Fibroblast of lung (primary cell): Measurements from ENCODE around the gene PDLIM4. TPM values are rescaled to one million over a fixed set of nuclear protein-coding genes. Genes with fewer than 3 reads are reported as not detected.

Experiments used
- DNase-seq, 2 donors: peaks; one replicate each; pipeline versions ENCODE4 v3.0.0 to v3.0.0-alpha.2; 2010; ENCODE audit warnings: low read depth in 2 of 2
- H2AFZ ChIP-seq: 2 replicates; pipeline ENCODE4 v1.5.1; 2012; ENCODE audit warnings: low read length, control low read depth, inconsistent platforms
- H3K27ac ChIP-seq: 2 replicates; pipeline ENCODE4 v1.5.1; 2011; ENCODE audit warnings: low read length, control low read depth; ENCODE audit not compliant: insufficient read depth
- H3K27me3 ChIP-seq: 2 replicates; pipeline ENCODE4 v1.5.1; 2011; ENCODE audit warnings: mild to moderate bottlenecking, low read length; ENCODE audit not compliant: control insufficient read depth, insufficient read depth
- H3K36me3 ChIP-seq: 2 replicates; pipeline ENCODE4 v1.5.1; 2011; ENCODE audit warnings: low read length; ENCODE audit not compliant: control insufficient read depth, insufficient read depth
- H3K4me1 ChIP-seq: 2 replicates; pipeline ENCODE4 v1.5.1; 2011; ENCODE audit warnings: low read length; ENCODE audit not compliant: control insufficient read depth, insufficient read depth; ENCODE audit errors: extremely low read depth
- H3K4me2 ChIP-seq: 2 replicates; pipeline ENCODE4 v1.5.1; 2011; ENCODE audit warnings: low read length, control low read depth; ENCODE audit not compliant: insufficient read depth; ENCODE audit errors: extremely low read depth
- H3K4me3 ChIP-seq, 4 experiments: fragments of 200-600 bp in 1 of 4; sonication (generic) in 1 of 4; replicated peaks in 1 of 4; 2 replicates each; pipeline ENCODE4 v1.5.1; 2011 to 2016; ENCODE audit warnings: low read length in 4 of 4, low read depth in 3 of 4, mild to moderate bottlenecking in 3 of 4, control low read depth in 2 of 4, inconsistent platforms in 1 of 4, mixed read lengths in 1 of 4; ENCODE audit not compliant: insufficient read depth in 1 of 4; ENCODE audit errors: control extremely low read depth in 1 of 4
- H3K79me2 ChIP-seq: 2 replicates; pipeline ENCODE4 v1.5.1; 2012; ENCODE audit warnings: mild to moderate bottlenecking, low read length, inconsistent platforms; ENCODE audit not compliant: control insufficient read depth, insufficient read depth
- H3K9ac ChIP-seq: 2 replicates; pipeline ENCODE4 v1.5.1; 2011; ENCODE audit warnings: mild to moderate bottlenecking, low read length, control low read depth; ENCODE audit not compliant: insufficient read depth
- H3K9me3 ChIP-seq: 2 replicates; pipeline ENCODE4 v1.5.1; 2012; ENCODE audit warnings: low read depth, low read length; ENCODE audit not compliant: control insufficient read depth, insufficient read depth
- H4K20me1 ChIP-seq: 2 replicates; pipeline ENCODE4 v1.5.1; 2011; ENCODE audit warnings: low read length; ENCODE audit not compliant: control insufficient read depth, insufficient read depth; ENCODE audit errors: extremely low read depth
- EZH2 ChIP-seq: IDR thresholded peaks from 2 replicates; pipeline ENCODE4 v1.5.1; 2012; ENCODE audit warnings: low read length, control low read depth, mild to moderate bottlenecking; ENCODE audit errors: missing control alignments
- polyA plus RNA-seq, 2 donors: library from polyadenylated mRNA; depleted of rRNA in 1 of 2; stranded (reverse) in 1 of 2; unstranded in 1 of 2; fragments of >200 nt; gene quantifications; 2 replicates each; pipeline ENCODE4 v1.2.1, GENCODE V29; 2011 to 2012; ENCODE audit warnings: missing spikeins in 1 of 2
- total RNA-seq: library from RNA; depleted of rRNA; stranded (reverse); fragments of >200 nt; gene quantifications from 2 replicates; pipeline ENCODE4 v1.2.1, GENCODE V29; 2014
- TF ChIP-seq, protein P1 (sequence below), 2 donors: IDR thresholded peaks in 1 of 2; conservative IDR thresholded peaks in 1 of 2; 1 replicate in 1 of 2; 2 replicates in 1 of 2; pipeline ENCODE4 v1.5.1; 2011 to 2012; ENCODE audit warnings: low read length in 2 of 2, control low read depth in 1 of 2, inconsistent platforms in 1 of 2, low read depth in 1 of 2, mild to moderate bottlenecking in 1 of 2

The PDLIM4 gene
- total and polyA plus RNA-seq, 2 donors (not counting 1 experiment from before 2014, with no cell fraction given), result 10.7 to 67.2 TPM

DNA sequence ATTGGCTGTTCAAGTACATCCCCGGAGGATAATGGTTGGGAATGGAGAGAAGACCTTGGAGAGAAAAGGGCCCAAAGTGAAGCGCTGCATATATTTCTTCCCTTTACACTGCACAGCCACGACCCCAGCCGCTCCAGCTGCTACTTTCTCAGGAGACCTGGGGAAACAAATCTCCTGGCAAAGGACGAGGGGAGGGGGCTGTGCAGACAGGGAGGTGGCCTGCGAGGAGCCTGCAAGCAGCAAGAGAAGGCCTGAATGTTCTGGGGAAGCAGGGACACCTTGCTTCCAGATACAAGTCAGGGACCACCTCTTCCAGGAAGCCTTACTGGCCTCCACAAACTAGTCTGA is 739 bp upstream of the PDLIM4 start:
- H3K79me2 ChIP-seq, result peaks cover 9% of the 10 kb centered on the region
- H3K9ac ChIP-seq, result no peak overlapping the region
- TF ChIP-seq EZH2, result no peak
- TF ChIP-seq, protein P1, sequence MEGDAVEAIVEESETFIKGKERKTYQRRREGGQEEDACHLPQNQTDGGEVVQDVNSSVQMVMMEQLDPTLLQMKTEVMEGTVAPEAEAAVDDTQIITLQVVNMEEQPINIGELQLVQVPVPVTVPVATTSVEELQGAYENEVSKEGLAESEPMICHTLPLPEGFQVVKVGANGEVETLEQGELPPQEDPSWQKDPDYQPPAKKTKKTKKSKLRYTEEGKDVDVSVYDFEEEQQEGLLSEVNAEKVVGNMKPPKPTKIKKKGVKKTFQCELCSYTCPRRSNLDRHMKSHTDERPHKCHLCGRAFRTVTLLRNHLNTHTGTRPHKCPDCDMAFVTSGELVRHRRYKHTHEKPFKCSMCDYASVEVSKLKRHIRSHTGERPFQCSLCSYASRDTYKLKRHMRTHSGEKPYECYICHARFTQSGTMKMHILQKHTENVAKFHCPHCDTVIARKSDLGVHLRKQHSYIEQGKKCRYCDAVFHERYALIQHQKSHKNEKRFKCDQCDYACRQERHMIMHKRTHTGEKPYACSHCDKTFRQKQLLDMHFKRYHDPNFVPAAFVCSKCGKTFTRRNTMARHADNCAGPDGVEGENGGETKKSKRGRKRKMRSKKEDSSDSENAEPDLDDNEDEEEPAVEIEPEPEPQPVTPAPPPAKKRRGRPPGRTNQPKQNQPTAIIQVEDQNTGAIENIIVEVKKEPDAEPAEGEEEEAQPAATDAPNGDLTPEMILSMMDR (conservative IDR thresholded peaks at IDR 0.05 in 1 of 2, IDR thresholded peaks at IDR 0.05 in 1 of 2; ENCODE audit: low read depth in 1 of 2, low read length in 2 of 2), result no peak
- H4K20me1 ChIP-seq, result no peaks in the 10 kb centered on the region
- H3K4me3 ChIP-seq, result peak overlapping the region in 1 of 4 experiments; percentile 80
- no peak for DNase-seq
- H3K36me3 ChIP-seq, result no peaks in the 10 kb centered on the region
- H3K9me3 ChIP-seq, result no peaks in the 10 kb centered on the region
- no peak overlapping the region for H2AFZ ChIP-seq
- H3K27ac ChIP-seq, result no peak overlapping the region
- no peak overlapping the region for H3K4me2 ChIP-seq
- no peaks in the 10 kb centered on the region for H3K27me3 ChIP-seq
- peaks cover 27% of the 10 kb centered on the region for H3K4me1 ChIP-seq

DNA sequence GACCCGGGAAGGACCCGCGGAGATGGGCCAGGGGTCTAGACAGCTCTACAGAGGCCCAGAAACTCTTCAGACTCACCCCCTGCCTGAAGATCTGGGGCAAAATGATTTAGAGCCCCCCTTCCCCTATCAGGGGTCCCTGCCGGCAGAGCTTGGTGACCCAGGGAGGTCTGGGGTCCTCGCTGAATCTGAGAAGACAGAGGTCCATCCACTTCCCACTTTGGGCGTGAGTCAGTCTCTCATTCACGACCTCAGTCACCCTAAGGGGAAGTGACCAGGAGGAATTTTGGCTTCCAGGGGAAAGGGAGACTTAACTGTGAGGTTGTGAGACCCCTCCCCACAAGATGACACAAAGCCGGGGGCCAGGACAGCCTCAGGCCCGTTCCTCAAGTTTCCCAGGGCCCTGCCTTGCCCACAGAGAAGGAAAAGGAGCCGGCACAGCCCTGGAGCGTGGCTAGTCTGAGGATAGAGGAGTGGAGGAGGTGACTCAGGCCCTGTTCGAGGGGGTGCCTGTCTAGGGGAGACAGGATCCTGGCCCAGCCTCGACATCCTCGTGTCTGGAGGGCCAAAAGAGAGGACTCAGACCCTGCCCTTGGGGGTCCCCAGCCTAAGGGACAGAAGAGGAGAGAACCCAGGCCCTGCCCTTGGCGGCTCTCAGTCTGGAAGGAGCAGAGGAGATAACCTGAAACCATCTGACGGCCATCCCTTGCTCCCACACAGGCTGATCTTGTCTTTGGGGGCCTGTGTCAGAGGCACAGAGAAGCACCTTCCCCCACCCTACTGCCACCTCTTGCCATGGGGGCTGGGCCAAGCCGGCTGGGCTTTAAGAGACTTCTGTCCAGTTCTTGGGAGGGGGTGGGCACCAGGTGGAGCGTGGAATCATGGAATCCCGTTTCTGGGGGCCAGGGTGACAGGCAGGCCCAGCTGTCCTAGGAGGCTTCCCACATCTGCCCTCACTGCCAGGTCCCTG is 889 bp downstream of the PDLIM4 start:
- peak overlapping the region; percentile 99 for H3K27ac ChIP-seq
- H4K20me1 ChIP-seq, result no peaks in the 10 kb centered on the region
- no peaks in the 10 kb centered on the region for H3K36me3 ChIP-seq
- no peaks in the 10 kb centered on the region for H3K9me3 ChIP-seq
- TF ChIP-seq EZH2, result no peak
- TF ChIP-seq, protein P1 (conservative IDR thresholded peaks at IDR 0.05 in 1 of 2, IDR thresholded peaks at IDR 0.05 in 1 of 2; ENCODE audit: low read depth in 1 of 2, low read length in 2 of 2), result no peak
- peak overlapping the region; percentile 91 for H3K4me2 ChIP-seq
- H3K9ac ChIP-seq, result peak overlapping the region; percentile 75
- H3K79me2 ChIP-seq, result peaks cover 12% of the 10 kb centered on the region
- peaks cover 32% of the 10 kb centered on the region for H3K4me1 ChIP-seq
- no peak overlapping the region for H2AFZ ChIP-seq
- H3K27me3 ChIP-seq, result no peaks in the 10 kb centered on the region
- H3K4me3 ChIP-seq, result peak overlapping the region; percentile 62 to 80 (median 73)
- peak; percentile 55 to 68 for DNase-seq

DNA sequence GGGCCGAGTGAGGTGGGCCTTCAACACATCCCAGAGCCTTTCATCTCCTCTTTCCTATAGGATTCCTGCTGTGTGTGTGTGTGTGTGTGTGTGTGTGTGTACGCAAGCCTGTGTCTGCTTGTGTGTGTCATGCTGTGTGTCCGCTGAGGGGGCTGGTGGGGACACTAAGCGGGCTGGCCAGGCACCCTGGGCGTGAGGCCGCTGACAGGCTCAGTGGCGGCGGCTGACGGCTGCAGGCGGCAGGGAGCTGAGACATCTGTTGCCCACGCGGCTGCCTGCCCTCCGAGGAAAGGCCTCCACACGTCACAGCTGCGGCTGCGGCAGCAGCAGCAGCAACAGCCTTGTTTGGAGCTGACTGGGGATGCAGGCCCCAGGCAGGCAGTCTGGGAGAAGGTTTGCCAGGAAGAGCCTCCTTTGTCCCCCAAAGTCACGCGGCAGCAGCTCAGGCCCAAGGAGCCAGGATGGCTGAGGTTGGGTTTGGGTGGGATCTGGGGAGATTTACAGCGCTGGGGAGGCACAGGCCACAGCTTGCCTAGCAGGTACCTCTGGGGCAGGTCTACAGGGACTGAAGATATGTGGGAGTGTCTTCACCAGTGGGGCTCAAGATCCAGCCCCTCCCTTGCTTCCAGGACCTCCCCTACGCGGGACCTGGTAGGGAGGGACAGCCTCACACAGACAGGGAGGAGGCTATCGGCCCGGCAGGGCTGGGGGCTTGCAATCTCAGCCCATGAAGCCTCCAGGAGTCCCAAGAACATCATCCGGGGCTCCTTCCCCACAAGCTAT is 1.8 kb downstream of the PDLIM4 start:
- no peaks in the 10 kb centered on the region for H3K27me3 ChIP-seq
- H3K36me3 ChIP-seq, result no peaks in the 10 kb centered on the region
- peak overlapping the region; percentile 91 for H3K4me2 ChIP-seq
- peak; percentile 94 to 96 for DNase-seq
- peak overlapping the region; percentile 62 to 80 (median 73) for H3K4me3 ChIP-seq
- peaks cover 41% of the 10 kb centered on the region for H3K4me1 ChIP-seq
- no peaks in the 10 kb centered on the region for H3K9me3 ChIP-seq
- no peaks in the 10 kb centered on the region for H4K20me1 ChIP-seq
- peak overlapping the region; percentile 99 for H3K27ac ChIP-seq
- H3K9ac ChIP-seq, result peak overlapping the region; percentile 75
- peaks cover 12% of the 10 kb centered on the region for H3K79me2 ChIP-seq
- H2AFZ ChIP-seq, result peak overlapping the region; percentile 19
- TF ChIP-seq EZH2, result no peak
- TF ChIP-seq, protein P1 (conservative IDR thresholded peaks at IDR 0.05 in 1 of 2, IDR thresholded peaks at IDR 0.05 in 1 of 2; ENCODE audit: low read depth in 1 of 2, low read length in 2 of 2), result no peak
